Measurements from ENCODE around the gene SV2B. TPM values are rescaled to one million over a fixed set of nuclear protein-coding genes. Genes with fewer than 3 reads are reported as not detected.

SV2B gene
- total and polyA plus RNA-seq, 2 donors (not counting 1 experiment from before 2014, with no cell fraction given), result not detected

DNA sequence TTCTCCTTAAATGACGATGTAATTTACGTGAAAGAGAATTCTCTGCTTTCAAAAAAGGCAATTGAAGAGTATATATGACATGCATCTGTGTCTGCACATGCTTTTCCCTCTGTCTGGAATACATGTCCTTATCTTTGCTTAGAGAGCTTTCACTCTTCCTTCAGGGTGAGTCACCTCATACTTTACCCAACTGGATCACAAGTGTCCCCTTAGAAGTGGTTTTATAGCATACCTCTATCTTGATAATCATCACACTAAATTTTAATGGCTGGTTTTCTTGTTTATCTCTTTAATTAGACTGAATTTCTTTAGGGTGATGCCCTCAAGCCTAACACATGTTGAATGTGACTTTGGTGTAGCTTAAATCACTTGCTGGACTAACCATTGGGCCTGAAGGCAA is 178.9 kb downstream of the SV2B start:
- CTCF ChIA-PET, result interaction anchor here (1.8 kb wide), 1 partner anchor 9 kb away, joined by 6 read pairs; no protein-coding TSS in a partner anchor
- Mint-ChIP-seq H3K4me1 (no peaks in the 10 kb centered on the region), H3K9me3 (ENCODE audit: insufficient read depth) (peaks cover 4% of the 10 kb centered on the region), H3K27me3 (peaks cover 43% of the 10 kb centered on the region), H3K27ac (no peak overlapping the region), H3K4me3 (no peak overlapping the region)
- no CpG with 5 or more reads among the region's 2 CpGs for WGBS (ENCODE audit: insufficient coverage)
- TF ChIP-seq, protein P1, sequence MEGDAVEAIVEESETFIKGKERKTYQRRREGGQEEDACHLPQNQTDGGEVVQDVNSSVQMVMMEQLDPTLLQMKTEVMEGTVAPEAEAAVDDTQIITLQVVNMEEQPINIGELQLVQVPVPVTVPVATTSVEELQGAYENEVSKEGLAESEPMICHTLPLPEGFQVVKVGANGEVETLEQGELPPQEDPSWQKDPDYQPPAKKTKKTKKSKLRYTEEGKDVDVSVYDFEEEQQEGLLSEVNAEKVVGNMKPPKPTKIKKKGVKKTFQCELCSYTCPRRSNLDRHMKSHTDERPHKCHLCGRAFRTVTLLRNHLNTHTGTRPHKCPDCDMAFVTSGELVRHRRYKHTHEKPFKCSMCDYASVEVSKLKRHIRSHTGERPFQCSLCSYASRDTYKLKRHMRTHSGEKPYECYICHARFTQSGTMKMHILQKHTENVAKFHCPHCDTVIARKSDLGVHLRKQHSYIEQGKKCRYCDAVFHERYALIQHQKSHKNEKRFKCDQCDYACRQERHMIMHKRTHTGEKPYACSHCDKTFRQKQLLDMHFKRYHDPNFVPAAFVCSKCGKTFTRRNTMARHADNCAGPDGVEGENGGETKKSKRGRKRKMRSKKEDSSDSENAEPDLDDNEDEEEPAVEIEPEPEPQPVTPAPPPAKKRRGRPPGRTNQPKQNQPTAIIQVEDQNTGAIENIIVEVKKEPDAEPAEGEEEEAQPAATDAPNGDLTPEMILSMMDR (IDR thresholded peaks at IDR 0.05), result no peak
- no peak for TF ChIP-seq EZH2 (IDR thresholded peaks at IDR 0.05; ENCODE audit: borderline replicate concordance, insufficient read depth, low read depth, low read length, poor library complexity, severe bottlenecking)
- Histone ChIP-seq H3K9me3 (ENCODE audit: control extremely low read depth in 1 of 3, control insufficient read depth in 2 of 3, insufficient read depth in 1 of 3, low read length in 2 of 3) (peaks cover 1 to 6% (median 3%) of the 10 kb centered on the region in 3 donors), H3K4me1 (ENCODE audit: control insufficient read depth in 2 of 2, insufficient read depth in 2 of 2, low read length in 2 of 2) (no peaks in the 10 kb centered on the region), H3K27me3 (replicated peaks in 1 of 4; ENCODE audit: control extremely low read depth in 1 of 4, control insufficient read depth in 3 of 4, insufficient read depth in 4 of 4, low read length in 3 of 4) (peaks cover 0 to 4% (median 1%) of the 10 kb centered on the region in 4 experiments), H3K27ac (ENCODE audit: low read length in 2 of 2) (no peak overlapping the region), H4K20me1 (ENCODE audit: control insufficient read depth, insufficient read depth, low read length, poor library complexity, severe bottlenecking) (no peaks in the 10 kb centered on the region), H3K36me3 (replicated peaks in 1 of 2; ENCODE audit: control extremely low read depth in 1 of 2, control insufficient read depth in 1 of 2, extremely low read depth in 1 of 2, insufficient read depth in 2 of 2, low read length in 1 of 2) (no peaks in the 10 kb centered on the region), H3K9ac (ENCODE audit: low read length) (no peak overlapping the region), H3K4me2 (replicated peaks; ENCODE audit: low read depth, low read length, poor library complexity, severe bottlenecking) (no peak overlapping the region), H3K79me2 (ENCODE audit: control insufficient read depth, insufficient read depth, low read length) (no peaks in the 10 kb centered on the region), H3K4me3 (ENCODE audit: control extremely low read depth in 1 of 5, extremely low read depth in 1 of 5, insufficient read depth in 1 of 5, low read depth in 2 of 5, low read length in 4 of 5) (no peak overlapping the region), H2AFZ (ENCODE audit: insufficient read depth, low read depth, low read length, poor library complexity, severe bottlenecking) (no peak overlapping the region)
- ATAC-seq (ENCODE audit: low read depth) (no peak), DNase-seq (no peak)
- POLR2A ChIA-PET, result no interaction called here
- intact Hi-C loops (cut with micrococcal nuclease), result no loop called here

DNA sequence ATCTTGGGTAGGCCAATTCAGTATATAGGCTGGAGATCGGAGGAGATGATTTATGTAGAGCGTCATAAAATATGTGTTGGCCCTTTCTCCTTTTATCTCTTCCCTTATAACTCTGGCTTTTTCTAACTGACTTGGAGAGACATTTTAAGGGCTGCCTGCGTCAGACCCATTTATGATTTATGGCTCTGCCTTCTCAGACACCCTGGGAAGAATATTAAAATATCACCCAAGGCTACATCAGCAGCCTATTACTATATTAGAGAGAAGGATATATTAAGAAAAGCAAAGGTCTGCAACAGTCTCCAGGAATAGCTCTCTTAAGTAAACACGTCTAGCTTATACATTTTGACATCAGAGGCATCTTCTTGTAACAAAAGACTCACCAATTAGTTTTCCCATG is 179.4 kb downstream of the SV2B start:
- Histone ChIP-seq H3K79me2 (ENCODE audit: control insufficient read depth, insufficient read depth, low read length) (no peaks in the 10 kb centered on the region), H3K27me3 (replicated peaks in 1 of 4; ENCODE audit: control extremely low read depth in 1 of 4, control insufficient read depth in 3 of 4, insufficient read depth in 4 of 4, low read length in 3 of 4) (peaks cover 0 to 4% (median 1%) of the 10 kb centered on the region in 4 experiments), H3K9ac (ENCODE audit: low read length) (no peak overlapping the region), H3K27ac (ENCODE audit: low read length in 2 of 2) (no peak overlapping the region), H2AFZ (ENCODE audit: insufficient read depth, low read depth, low read length, poor library complexity, severe bottlenecking) (no peak overlapping the region), H3K4me3 (ENCODE audit: control extremely low read depth in 1 of 5, extremely low read depth in 1 of 5, insufficient read depth in 1 of 5, low read depth in 2 of 5, low read length in 4 of 5) (no peak overlapping the region), H3K9me3 (ENCODE audit: control extremely low read depth in 1 of 3, control insufficient read depth in 2 of 3, insufficient read depth in 1 of 3, low read length in 2 of 3) (peaks cover 1 to 6% (median 3%) of the 10 kb centered on the region in 3 donors), H4K20me1 (ENCODE audit: control insufficient read depth, insufficient read depth, low read length, poor library complexity, severe bottlenecking) (no peaks in the 10 kb centered on the region), H3K4me1 (ENCODE audit: control insufficient read depth in 2 of 2, insufficient read depth in 2 of 2, low read length in 2 of 2) (no peaks in the 10 kb centered on the region), H3K4me2 (replicated peaks; ENCODE audit: low read depth, low read length, poor library complexity, severe bottlenecking) (no peak overlapping the region), H3K36me3 (replicated peaks in 1 of 2; ENCODE audit: control extremely low read depth in 1 of 2, control insufficient read depth in 1 of 2, extremely low read depth in 1 of 2, insufficient read depth in 2 of 2, low read length in 1 of 2) (no peaks in the 10 kb centered on the region)
- Mint-ChIP-seq H3K4me3 (no peak overlapping the region), H3K9me3 (ENCODE audit: insufficient read depth) (peaks cover 4% of the 10 kb centered on the region), H3K27ac (no peak overlapping the region), H3K4me1 (no peaks in the 10 kb centered on the region), H3K27me3 (peaks cover 45% of the 10 kb centered on the region)
- ChIA-PET POLR2A (no interaction called here), CTCF (interaction anchor here (1.6 to 1.8 kb wide), 2 partner anchors 8 to 9 kb away, joined by 6 to 9 read pairs; no protein-coding TSS in a partner anchor)
- intact Hi-C loops (cut with micrococcal nuclease), result no loop called here
- DNase-seq (no peak), ATAC-seq (ENCODE audit: low read depth) (no peak)
- TF ChIP-seq, protein P1 (IDR thresholded peaks at IDR 0.05), result no peak
- TF ChIP-seq EZH2 (IDR thresholded peaks at IDR 0.05; ENCODE audit: borderline replicate concordance, insufficient read depth, low read depth, low read length, poor library complexity, severe bottlenecking), result no peak
- WGBS (ENCODE audit: insufficient coverage), result no CpG with 5 or more reads among the region's 4 CpGs

All from B cell (primary cell).